Esophagus (tissue), 2 donors: ENCODE measurements around the gene HTR2B. TPM values are rescaled to one million over a fixed set of nuclear protein-coding genes. Genes with fewer than 3 reads are reported as not detected.

Source experiments
- H3K27ac ChIP-seq, 2 donors: one replicate each; pipeline ENCODE4 v1.5.1; 2013; ENCODE audit warnings: low read depth in 2 of 2, mild to moderate bottlenecking in 2 of 2, inconsistent platforms in 1 of 2, low read length in 1 of 2, moderate library complexity in 1 of 2
- H3K27me3 ChIP-seq, 2 donors: one replicate each; pipeline ENCODE4 v1.6.1; 2013; ENCODE audit warnings: low read length in 2 of 2, control low read depth in 1 of 2, mild to moderate bottlenecking in 1 of 2; ENCODE audit not compliant: insufficient read depth in 2 of 2, control insufficient read depth in 1 of 2
- H3K36me3 ChIP-seq, 2 donors: one replicate each; pipeline ENCODE4 v1.6.1; 2013; ENCODE audit warnings: low read length in 1 of 2; ENCODE audit not compliant: control insufficient read depth in 2 of 2, insufficient read depth in 2 of 2
- H3K4me1 ChIP-seq, 2 donors: one replicate each; pipeline ENCODE4 v1.6.1; 2013; ENCODE audit warnings: low read length in 1 of 2; ENCODE audit not compliant: control insufficient read depth in 2 of 2, insufficient read depth in 2 of 2
- H3K4me3 ChIP-seq, 2 donors: one replicate each; pipeline ENCODE4 v1.5.1; 2013; ENCODE audit warnings: low read length in 2 of 2, mild to moderate bottlenecking in 2 of 2, low read depth in 1 of 2, moderate library complexity in 1 of 2
- H3K9me3 ChIP-seq, 2 donors: one replicate each; pipeline ENCODE4 v1.6.1; 2013; ENCODE audit warnings: mild to moderate bottlenecking in 2 of 2, low read depth in 1 of 2, low read length in 1 of 2, moderate library complexity in 1 of 2; ENCODE audit not compliant: control insufficient read depth in 2 of 2, insufficient read depth in 1 of 2
- WGBS, 2 donors: extraction: QIAGEN DNeasy Blood & Tissue Kit; methylation state at CpG; one replicate each; pipeline ENCODE4 v1.1.7; 2013; 5-methylcytosine and 5-hydroxymethylcytosine counted together
- polyA plus RNA-seq, 2 donors: library from polyadenylated mRNA; stranded (reverse); fragments of 200-250 nt; gene quantifications; one replicate each; pipeline ENCODE4 v1.2.3, GENCODE V29; 2013
- donor health status: healthy with polysubstance abuse.
- donor health status: Bipolar disorder and iron deficiency.

Gene HTR2B
- 1 to 10 TPM in 1 of 2 donors, under 1 TPM in 1; 0.49 to 1.3 TPM for polyA plus RNA-seq

- Histone ChIP-seq H3K27me3 (no peaks in the 10 kb centered on the region), H3K9me3 (no peaks in the 10 kb centered on the region), H3K27ac (no peak within 1 kb of the TSS), H3K36me3 (no peaks in the 10 kb centered on the region), H3K4me1 (no peaks in the 10 kb centered on the region), H3K4me3 (no peak within 1 kb of the TSS)
- WGBS, 2 donors, result 53 to 61% methylated on average over 5 of the region's 5 CpGs
Observed at GRCh38 chr2:231124838-231125568, at the start of gene HTR2B. Gene HTR2B, minus strand, starts transcription at chr2:231125042. Its CDS starts 1,278 bp downstream, at chr2:231123764.

GRCh38 chr2:231174211-231174651 is 49.4 kb upstream of the HTR2B start:
- WGBS, 2 donors, result 39 to 49% methylated on average over 2 of the region's 2 CpGs
- H3K27me3 ChIP-seq, result no peaks in the 10 kb centered on the region
- H3K27ac ChIP-seq, result no peak overlapping the region
- peaks cover 4 to 5% of the 10 kb centered on the region in 2 donors for H3K36me3 ChIP-seq
- no peaks in the 10 kb centered on the region for H3K4me1 ChIP-seq
- H3K9me3 ChIP-seq, result no peaks in the 10 kb centered on the region
- H3K4me3 ChIP-seq, result no peak overlapping the region

GRCh38 chr2:231172025-231172424 is 47.2 kb upstream of the HTR2B start:
- H3K27ac ChIP-seq, result no peak overlapping the region
- H3K4me1 ChIP-seq, result no peaks in the 10 kb centered on the region
- no peaks in the 10 kb centered on the region for H3K9me3 ChIP-seq
- H3K4me3 ChIP-seq, result no peak overlapping the region
- 77 to 91% methylated on average over 3 of the region's 3 CpGs for WGBS, 2 donors
- H3K36me3 ChIP-seq, result peaks cover 5 to 7% of the 10 kb centered on the region in 2 donors
- H3K27me3 ChIP-seq, result no peaks in the 10 kb centered on the region

- 62 to 69% methylated on average over 1 of the region's 1 CpG for WGBS, 2 donors
- no peak overlapping the region for H3K4me3 ChIP-seq
- H3K9me3 ChIP-seq, result no peaks in the 10 kb centered on the region
- peaks cover 5 to 6% of the 10 kb centered on the region in 2 donors for H3K36me3 ChIP-seq
- H3K4me1 ChIP-seq, result no peaks in the 10 kb centered on the region
- H3K27me3 ChIP-seq, result no peaks in the 10 kb centered on the region
- H3K27ac ChIP-seq, result no peak overlapping the region
Observed at GRCh38 chr2:231170055-231170454, 45.2 kb upstream of the HTR2B start.

- peaks cover 5% of the 10 kb centered on the region in 2 donors for H3K36me3 ChIP-seq
- no peak overlapping the region for H3K27ac ChIP-seq
- H3K4me1 ChIP-seq, result no peaks in the 10 kb centered on the region
- H3K27me3 ChIP-seq, result no peaks in the 10 kb centered on the region
- WGBS, 2 donors, result 62 to 71% methylated on average over 3 of the region's 3 CpGs
- H3K4me3 ChIP-seq, result no peak overlapping the region
- H3K9me3 ChIP-seq, result no peaks in the 10 kb centered on the region
Observed at GRCh38 chr2:231169488-231169887, 44.6 kb upstream of the HTR2B start.

GRCh38 chr2:231168460-231169139 is 43.8 kb upstream of the HTR2B start:
- no peak overlapping the region for H3K27ac ChIP-seq
- no peaks in the 10 kb centered on the region for H3K9me3 ChIP-seq
- H3K36me3 ChIP-seq, result peaks cover 5% of the 10 kb centered on the region in 2 donors
- H3K27me3 ChIP-seq, result no peaks in the 10 kb centered on the region
- WGBS, 2 donors, result 84 to 85% methylated on average over 4 of the region's 4 CpGs
- H3K4me1 ChIP-seq, result no peaks in the 10 kb centered on the region
- no peak overlapping the region for H3K4me3 ChIP-seq

- Histone ChIP-seq H3K9me3 (no peaks in the 10 kb centered on the region), H3K36me3 (peaks cover 2 to 5% of the 10 kb centered on the region in 2 donors), H3K27ac (no peak overlapping the region), H3K27me3 (no peaks in the 10 kb centered on the region), H3K4me3 (no peak overlapping the region), H3K4me1 (no peaks in the 10 kb centered on the region)
- 85 to 86% methylated on average over 6 of the region's 6 CpGs for WGBS, 2 donors
Observed at GRCh38 chr2:231167745-231168459, 43.1 kb upstream of the HTR2B start.

GRCh38 chr2:231163414-231164095 is 38.7 kb upstream of the HTR2B start:
- H3K27me3 ChIP-seq, result no peaks in the 10 kb centered on the region
- H3K4me3 ChIP-seq, result no peak overlapping the region
- H3K9me3 ChIP-seq, result no peaks in the 10 kb centered on the region
- no peak overlapping the region for H3K27ac ChIP-seq
- H3K36me3 ChIP-seq, result peaks cover 0 to 2% of the 10 kb centered on the region in 2 donors
- WGBS, 2 donors, result 91% methylated on average over 4 of the region's 4 CpGs
- H3K4me1 ChIP-seq, result no peaks in the 10 kb centered on the region

GRCh38 chr2:231163011-231163410 is 38.2 kb upstream of the HTR2B start:
- no peak overlapping the region for H3K27ac ChIP-seq
- 93 to 96% methylated on average over 3 of the region's 3 CpGs for WGBS, 2 donors

More at GRCh38 chr2:231163011-231163410, 38.2 kb upstream of the HTR2B start:
- Histone ChIP-seq H3K4me1 (no peaks in the 10 kb centered on the region), H3K9me3 (no peaks in the 10 kb centered on the region), H3K4me3 (no peak overlapping the region), H3K27me3 (no peaks in the 10 kb centered on the region), H3K36me3 (peaks cover 0 to 2% of the 10 kb centered on the region in 2 donors)
